IMR-90 (cell line): Measurements from ENCODE around the gene CPED1. TPM values are rescaled to one million over a fixed set of nuclear protein-coding genes. Genes with fewer than 3 reads are reported as not detected.
A peak's percentile ranks its signal among the peaks of the same experiment; 100 is the strongest.

Source experiments
- ATAC-seq: fragments of 200-7000 bp; cut with Tn5 transposase; 2 replicates; pipeline ENCODE4 v1.9.1; 2020; ENCODE audit warnings: low read depth, mild to moderate bottlenecking, moderate library complexity
- BruUV-seq: library from RNA; stranded (reverse); fragments of 400-500 nt; replicated peaks from 2 replicates; lab custom pipeline; 2021; lab: Mats Ljungman, UMichigan
- CTCF ChIA-PET: fragments of 300-600 bp; formaldehyde crosslinking; extraction: SDS; loops from one replicate; lab custom pipeline; 2021; ENCODE audit warnings: antibody characterized with exemption; lab: Yijun Ruan, JAX
- POLR2A ChIA-PET: fragments of 300-600 bp; sonication (Branson Sonifier 250); formaldehyde crosslinking; loops from one replicate; lab custom pipeline; 2022; ENCODE audit warnings: antibody characterized with exemption; ENCODE audit not compliant: unreplicated experiment; lab: Charles Lee
- DNase-seq: peaks from one replicate; pipeline ENCODE4 v3.0.0; 2013
- H2AFZ ChIP-seq: replicated peaks from 2 replicates; pipeline ENCODE3; 2013; ENCODE audit warnings: low read length, mild to moderate bottlenecking; ENCODE audit not compliant: poor library complexity
- H2AK5ac ChIP-seq: 2 replicates; pipeline ENCODE4 v1.6.1; 2013; ENCODE audit warnings: low read depth, low read length, inconsistent platforms
- H2AK9ac ChIP-seq: replicated peaks from 2 replicates; pipeline ENCODE3; 2013; ENCODE audit warnings: mild to moderate bottlenecking, low read depth, low read length, moderate library complexity; ENCODE audit not compliant: poor library complexity
- H2BK120ac ChIP-seq: 2 replicates; pipeline ENCODE4 v1.6.1; 2013; ENCODE audit warnings: low read depth, low read length, inconsistent platforms
- H2BK15ac ChIP-seq: 3 replicates; pipeline ENCODE4 v1.6.1; 2013; ENCODE audit warnings: low read depth, low read length, inconsistent platforms
- H2BK20ac ChIP-seq: 2 replicates; pipeline ENCODE4 v1.6.1; 2013; ENCODE audit warnings: low read depth, mild to moderate bottlenecking, inconsistent platforms, low read length, moderate library complexity
- H2BK5ac ChIP-seq: 2 replicates; pipeline ENCODE4 v1.6.1; 2013; ENCODE audit warnings: mild to moderate bottlenecking, low read depth, low read length, inconsistent platforms; ENCODE audit not compliant: poor library complexity, severe bottlenecking
- H3K14ac ChIP-seq: replicated peaks from 2 replicates; pipeline ENCODE4 v1.6.1; 2013; ENCODE audit warnings: low read depth, low read length, inconsistent platforms
- H3K18ac ChIP-seq: 2 replicates; pipeline ENCODE4 v1.6.1; 2013; ENCODE audit warnings: low read depth, low read length, control low read depth
- H3K23ac ChIP-seq: 2 replicates; pipeline ENCODE4 v1.6.1; 2013; ENCODE audit warnings: low read depth, low read length, inconsistent platforms
- H3K27ac ChIP-seq: 2 replicates; pipeline ENCODE4 v1.5.1; 2013; ENCODE audit warnings: mild to moderate bottlenecking, control low read depth, low read length; ENCODE audit not compliant: insufficient read depth
- H3K27me3 ChIP-seq: 2 replicates; pipeline ENCODE4 v1.6.1; 2013; ENCODE audit warnings: low read length; ENCODE audit not compliant: control insufficient read depth, insufficient read depth
- H3K36me3 ChIP-seq: 2 replicates; pipeline ENCODE4 v1.6.1; 2013; ENCODE audit warnings: low read length, mixed read lengths; ENCODE audit not compliant: control insufficient read depth, insufficient read depth
- H3K4ac ChIP-seq: 2 replicates; pipeline ENCODE4 v1.6.1; 2013; ENCODE audit warnings: low read depth, low read length, inconsistent platforms
- H3K4me1 ChIP-seq: 2 replicates; pipeline ENCODE4 v1.6.1; 2013; ENCODE audit warnings: low read length, mixed read lengths; ENCODE audit not compliant: control insufficient read depth, insufficient read depth
- H3K4me2 ChIP-seq: 2 replicates; pipeline ENCODE4 v1.6.1; 2013; ENCODE audit warnings: low read depth, mild to moderate bottlenecking, control low read depth, low read length, moderate library complexity
- H3K4me3 ChIP-seq: 2 replicates; pipeline ENCODE4 v1.5.1; 2013; ENCODE audit warnings: low read depth, mild to moderate bottlenecking, control low read depth, low read length, moderate library complexity; ENCODE audit not compliant: insufficient read depth
- H3K56ac ChIP-seq: 2 replicates; pipeline ENCODE4 v1.6.1; 2013; ENCODE audit warnings: low read length, inconsistent platforms; ENCODE audit not compliant: insufficient read depth; ENCODE audit errors: extremely low read depth
- H3K79me1 ChIP-seq, 2 experiments: 2 replicates each; pipeline ENCODE4 v1.6.1; 2013; ENCODE audit warnings: low read length in 2 of 2, inconsistent platforms in 1 of 2, low read depth in 1 of 2
- H3K9ac ChIP-seq: 2 replicates; pipeline ENCODE4 v1.6.1; 2013; ENCODE audit warnings: low read depth, low read length, control low read depth
- H3K9me1 ChIP-seq: 2 replicates; pipeline ENCODE4 v1.6.1; 2013; ENCODE audit warnings: low read length, inconsistent platforms; ENCODE audit not compliant: insufficient read depth
- H3K9me3 ChIP-seq: 2 replicates; pipeline ENCODE4 v1.6.1; 2013; ENCODE audit warnings: low read length; ENCODE audit not compliant: control insufficient read depth, insufficient read depth
- H4K20me1 ChIP-seq: 2 replicates; pipeline ENCODE4 v1.6.1; 2013; ENCODE audit warnings: low read length, inconsistent platforms; ENCODE audit not compliant: insufficient read depth
- H4K5ac ChIP-seq: 2 replicates; pipeline ENCODE4 v1.6.1; 2013; ENCODE audit warnings: mild to moderate bottlenecking, low read depth, low read length, control low read depth
- H4K8ac ChIP-seq, 2 experiments: 2 replicates each; pipeline ENCODE4 v1.6.1; 2013; ENCODE audit warnings: low read depth in 2 of 2, low read length in 2 of 2, control low read depth in 1 of 2, inconsistent platforms in 1 of 2
- H4K91ac ChIP-seq: 2 replicates; pipeline ENCODE4 v1.6.1; 2013; ENCODE audit warnings: low read depth, low read length, inconsistent platforms; ENCODE audit not compliant: insufficient read depth
- FOS ChIP-seq: fragments of 150-350 bp; IDR thresholded peaks from 2 replicates; pipeline ENCODE4 v1.6.1; 2016; ENCODE audit warnings: low read depth, low read length
- MAFK ChIP-seq: IDR thresholded peaks from 2 replicates; pipeline ENCODE4 v1.6.1; 2012; ENCODE audit warnings: low read depth, low read length, improper control_type of control experiment
- WGBS, 2 experiments: methylation state at CpG; one replicate each; pipeline versions ENCODE4 v1.1.5 to v1.1.7; 2013; ENCODE audit warnings: missing lambda C conversion rate in 2 of 2; ENCODE audit not compliant: insufficient read length in 1 of 2; ENCODE audit errors: extremely low coverage in 2 of 2; 5-methylcytosine and 5-hydroxymethylcytosine counted together
- dilution Hi-C: fragments of 300-500 bp; cut with HindIII; formaldehyde crosslinking; loops from one replicate; pipeline ENCODE4 v1.14.3; 2018; ENCODE audit warnings: low sequenced_read_pairs; ENCODE audit not compliant: unreplicated experiment
- in situ Hi-C: fragments of 300-500 bp; cut with MboI; formaldehyde crosslinking; loops from 3 replicates; pipeline ENCODE4 v1.14.3; 2019; ENCODE audit warnings: low sequenced_read_pairs, inconsistent platforms, mixed read lengths
- intact Hi-C: fragments of 100-400 bp; cut with micrococcal nuclease; formaldehyde crosslinking; loops from 2 replicates; pipeline ENCODE4 v1.10.0; 2022
- polyA plus RNA-seq, 3 experiments: library from polyadenylated mRNA; depleted of rRNA; stranded (reverse); fragments of >200 nt; gene quantifications; 2 replicates each; pipeline ENCODE4 v1.2.3, GENCODE V29; 2012; ENCODE audit warnings: low replicate concordance in 1 of 3
- total RNA-seq: library from RNA; depleted of rRNA; stranded (reverse); fragments of >200 nt; gene quantifications from 2 replicates; pipeline ENCODE4 v1.2.3, GENCODE V29; 2012
- TF ChIP-seq, protein P1 (sequence below): fragments of 150-350 bp; IDR thresholded peaks from 2 replicates; pipeline ENCODE4 v1.6.1; 2017; ENCODE audit warnings: mild to moderate bottlenecking, antibody characterized with exemption, low read length, low read depth

The CPED1 gene
- total and polyA plus RNA-seq, 2 of the 4 experiments (the other 2 are of a cell fraction), result 31.2 to 96.8 TPM

- ATAC-seq, result peak; percentile 74
- dilution Hi-C loops (no loop called here), in situ Hi-C loops (no loop called here), intact Hi-C loops (loop anchor here (1.0 kb wide), 1 partner anchor 8 kb away; no protein-coding TSS in a partner anchor)
- no peak overlapping the region; the same call in 1 of the 2 replicates for H3K9ac ChIP-seq
- H2AFZ ChIP-seq, result no peak overlapping the region
- H3K14ac ChIP-seq, result peak overlapping the region; percentile 43; the same call in 1 of the 2 replicates
- H2AK5ac ChIP-seq, result no peak overlapping the region
- H3K36me3 ChIP-seq, result no peaks in the 10 kb centered on the region
- ChIA-PET CTCF (interaction anchor here (0.6 to 1.3 kb wide), 2 partner anchors 14 to 409 kb away, joined by 4 read pairs; no protein-coding TSS in a partner anchor), POLR2A (no interaction called here)
- H2BK5ac ChIP-seq, result peak overlapping the region; percentile 46
- BruUV-seq, result no TSS peak
- H3K4ac ChIP-seq, result no peak overlapping the region
- H4K5ac ChIP-seq, result no peak overlapping the region
- 0 out of 4 replicates have a peak overlapping the region, but pooled peaks of 1 of the 2 experiments have one; percentile 36 for H4K8ac ChIP-seq
- peaks cover 2% of the 10 kb centered on the region; the same call in 1 of the 2 replicates for H3K4me1 ChIP-seq
- H3K23ac ChIP-seq, result no peak overlapping the region
- H2BK120ac ChIP-seq, result peak overlapping the region; percentile 29; the same call in 1 of the 2 replicates
- WGBS, 2 experiments, result no CpG with 5 or more reads among the region's 6 CpGs
- H3K9me1 ChIP-seq, result peaks cover 3% of the 10 kb centered on the region; the same call in 1 of the 2 replicates
- H3K56ac ChIP-seq, result no peak overlapping the region
- TF ChIP-seq FOS (no peak), MAFK (no peak)
- TF ChIP-seq, protein P1, sequence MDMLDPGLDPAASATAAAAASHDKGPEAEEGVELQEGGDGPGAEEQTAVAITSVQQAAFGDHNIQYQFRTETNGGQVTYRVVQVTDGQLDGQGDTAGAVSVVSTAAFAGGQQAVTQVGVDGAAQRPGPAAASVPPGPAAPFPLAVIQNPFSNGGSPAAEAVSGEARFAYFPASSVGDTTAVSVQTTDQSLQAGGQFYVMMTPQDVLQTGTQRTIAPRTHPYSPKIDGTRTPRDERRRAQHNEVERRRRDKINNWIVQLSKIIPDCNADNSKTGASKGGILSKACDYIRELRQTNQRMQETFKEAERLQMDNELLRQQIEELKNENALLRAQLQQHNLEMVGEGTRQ, result no peak
- 0 out of 2 replicates have a peak overlapping the region, but pooled peaks have one; percentile 8 for H4K91ac ChIP-seq
- H2BK20ac ChIP-seq, result 0 out of 2 replicates have a peak overlapping the region, but pooled peaks have one; percentile 27
- peak overlapping the region; percentile 67 for H3K4me2 ChIP-seq
- H3K79me1 ChIP-seq, result peaks cover 26 to 45% of the 10 kb centered on the region in 2 experiments
- DNase-seq, result peak; percentile 43
- no peaks in the 10 kb centered on the region for H3K9me3 ChIP-seq
- peak overlapping the region; percentile 13; the same call in 1 of the 2 replicates for H3K27ac ChIP-seq
- no peak overlapping the region for H3K4me3 ChIP-seq
- no peak overlapping the region for H2AK9ac ChIP-seq
- no peak overlapping the region for H3K18ac ChIP-seq
- H2BK15ac ChIP-seq, result no peak overlapping the region
- no peaks in the 10 kb centered on the region for H4K20me1 ChIP-seq
- H3K27me3 ChIP-seq, result no peaks in the 10 kb centered on the region
Observed at GRCh38 chr7:121041516-121042148, 53.1 kb downstream of the CPED1 start.
